C4-2B (cell line): ENCODE data around the gene RGS10.

Source experiments
- CTCF ChIP-seq: fragments of 450-650 bp; conservative IDR thresholded peaks from 2 replicates; pipeline ENCODE4 v1.5.1; 2017; ENCODE audit warnings: mild to moderate bottlenecking
- ZFX ChIP-seq: fragments of 450-650 bp; IDR thresholded peaks from 2 replicates; pipeline ENCODE4 v1.6.1; 2017

GRCh38 chr10:119488675-119489074, 53.8 kb downstream of the RGS10 start:
- TF ChIP-seq CTCF (no peak), ZFX (no peak)
